Dermis blood vessel endothelial cell (primary cell): Measurements from ENCODE around the gene GRM4. TPM values are rescaled to one million over a fixed set of nuclear protein-coding genes. Genes with fewer than 3 reads are reported as not detected.
A peak's percentile ranks its signal among the peaks of the same experiment; 100 is the strongest.

ENCODE experiments used
- DNase-seq: peaks from one replicate; pipeline ENCODE4 v3.0.0; 2010
- total RNA-seq: library from RNA; depleted of rRNA; stranded (reverse); fragments of >200 nt; gene quantifications from 2 replicates; pipeline ENCODE4 v1.2.3, GENCODE V29; 2014

The GRM4 gene
- total RNA-seq, 1 donor from 2014 or later: not detected

DNA sequence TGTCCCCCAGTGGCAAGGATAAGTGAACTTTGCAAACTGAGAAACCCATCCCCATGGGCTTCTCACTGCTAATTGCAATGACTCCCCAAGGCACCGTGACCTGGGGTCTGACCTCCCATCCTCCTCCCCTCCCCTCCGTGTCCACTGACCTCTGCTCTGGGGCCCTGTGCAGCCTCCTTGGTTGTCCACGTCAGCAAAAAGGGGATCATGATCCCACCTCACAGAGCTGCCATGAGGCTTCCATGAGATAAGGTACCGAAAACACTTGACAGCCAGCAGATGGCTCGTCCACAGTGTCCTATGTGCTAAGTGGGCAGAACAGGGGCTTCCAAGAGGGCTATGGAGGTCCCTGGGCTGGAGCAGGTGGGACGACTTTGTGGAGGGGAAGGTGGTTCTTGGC lies 104.5 kb downstream of the GRM4 start:
- no peak for DNase-seq

DNA sequence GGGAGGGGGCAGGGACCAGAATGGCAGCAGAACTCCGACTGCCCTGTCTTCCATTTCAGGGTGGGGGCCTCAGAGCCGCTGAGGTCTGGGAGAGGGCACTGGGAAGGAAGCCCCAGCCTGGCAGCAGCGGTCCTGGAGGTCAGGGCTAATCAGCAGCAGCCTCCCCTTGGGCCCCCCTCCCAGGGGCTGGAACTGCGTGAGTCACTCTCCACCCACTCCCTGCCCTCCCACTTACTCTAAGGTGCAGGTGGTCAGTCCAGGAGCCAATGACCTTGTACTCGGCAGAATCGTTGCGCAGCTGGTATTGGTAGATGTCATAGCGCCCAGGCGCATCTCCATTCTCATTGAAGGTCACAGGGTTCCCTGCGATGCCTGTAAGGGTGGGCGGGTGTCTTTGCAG lies 105.9 kb downstream of the GRM4 start:
- no peak for DNase-seq

DNA sequence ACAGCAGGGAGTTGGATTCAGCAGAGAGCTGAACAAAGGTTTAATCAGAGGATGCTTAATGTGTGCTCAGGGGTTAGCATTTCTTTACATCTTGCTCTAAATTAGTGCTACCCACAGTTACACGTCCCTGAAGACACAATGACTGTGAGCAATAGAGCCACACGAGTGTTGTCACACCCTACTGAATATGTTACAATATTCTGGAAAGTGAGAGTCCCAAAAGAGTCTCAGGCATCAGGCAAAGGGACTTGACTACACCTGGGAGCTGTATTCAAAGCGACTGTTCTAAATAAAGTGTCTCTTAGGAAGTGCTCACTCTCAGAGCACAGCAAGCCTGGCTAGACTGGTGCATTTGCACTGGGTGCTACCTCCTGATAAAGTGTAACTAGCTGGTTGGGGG lies 108.7 kb downstream of the GRM4 start:
- no peak for DNase-seq

DNA sequence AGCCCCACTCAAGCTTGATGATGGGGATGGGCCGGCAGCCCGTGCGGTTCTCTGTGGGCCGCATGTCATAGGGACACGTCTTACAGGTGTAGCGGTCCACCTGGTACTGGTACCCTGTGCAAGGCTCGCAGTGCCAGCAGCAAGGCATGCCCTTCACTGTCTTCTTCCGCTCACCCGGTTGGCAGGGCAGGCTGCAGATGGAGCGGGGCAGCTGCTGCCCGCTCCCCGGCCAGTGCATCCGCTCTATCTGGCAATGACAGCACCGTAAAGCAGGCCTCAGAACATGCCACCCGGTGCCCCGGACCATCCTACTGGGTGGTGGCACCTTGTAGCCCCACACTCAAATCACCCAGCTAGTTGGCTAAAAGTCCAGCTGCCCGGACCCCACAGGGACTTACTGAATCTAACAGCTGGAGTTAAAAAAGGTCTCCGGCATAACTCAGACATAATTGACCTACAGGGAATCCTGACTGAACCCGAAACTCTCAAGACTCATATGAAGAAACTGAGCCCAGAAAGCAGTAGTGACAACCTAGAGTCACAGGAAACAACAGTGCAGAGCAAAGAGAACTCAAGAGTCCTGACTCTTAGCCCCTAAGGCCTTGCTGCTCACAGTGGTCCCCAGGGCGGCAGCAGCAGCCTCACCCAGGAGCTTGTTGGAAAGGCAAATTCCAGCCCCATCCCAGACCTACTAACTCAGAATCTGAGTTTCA lies 109.4 kb downstream of the GRM4 start:
- no peak for DNase-seq

DNA sequence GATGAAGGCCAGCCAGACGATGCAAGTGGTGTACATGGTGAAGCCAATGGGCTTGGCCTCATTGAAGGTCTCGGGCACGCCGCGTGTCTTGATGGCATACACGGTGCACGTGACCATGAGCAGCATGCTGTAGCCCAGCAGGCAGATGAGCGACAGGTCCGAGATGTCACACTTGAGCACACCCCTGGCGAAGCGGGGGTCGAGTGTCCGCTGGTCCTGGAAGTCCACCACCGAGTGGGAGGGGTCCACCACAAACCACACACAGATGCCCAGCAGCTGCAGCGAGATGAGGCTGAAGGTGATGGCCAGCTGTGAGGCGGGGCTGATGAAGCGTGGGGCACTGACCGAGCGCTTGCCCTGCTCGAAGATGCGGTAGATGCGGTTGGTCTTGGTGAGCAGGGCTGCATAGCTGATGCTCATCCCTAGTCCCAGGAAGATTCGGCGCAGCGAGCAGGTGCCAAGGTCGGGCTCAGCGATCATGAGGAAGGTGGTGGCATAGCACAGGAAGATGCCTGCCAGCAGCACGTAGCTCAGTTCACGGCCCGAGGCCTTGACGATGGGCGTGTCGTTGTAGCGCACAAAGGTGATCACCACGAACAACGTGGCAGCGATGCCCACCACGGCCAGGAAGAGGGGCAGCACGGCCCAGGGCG lies 110.1 kb downstream of the GRM4 start:
- DNase-seq: no peak

DNA sequence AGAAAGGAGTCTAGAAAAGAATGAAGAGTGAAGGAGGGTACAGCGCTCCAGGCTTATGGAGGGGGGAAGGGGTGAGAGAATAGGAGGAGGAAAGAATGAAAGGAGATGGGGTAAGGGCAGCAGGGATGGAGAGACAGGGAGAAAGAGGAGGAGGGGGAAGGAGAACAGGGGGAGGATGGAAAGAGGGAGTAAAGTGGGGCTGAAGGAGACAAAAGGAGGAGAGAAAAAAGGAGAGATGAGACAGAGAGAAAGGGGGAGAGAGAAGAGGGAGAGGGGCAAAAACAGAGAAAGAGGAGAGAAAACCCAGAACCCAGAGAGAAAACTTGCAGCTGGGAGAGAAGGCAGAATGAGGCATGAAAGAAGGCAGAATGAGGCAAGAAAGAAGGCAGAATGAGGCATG lies 110.7 kb downstream of the GRM4 start:
- DNase-seq: no peak

DNA sequence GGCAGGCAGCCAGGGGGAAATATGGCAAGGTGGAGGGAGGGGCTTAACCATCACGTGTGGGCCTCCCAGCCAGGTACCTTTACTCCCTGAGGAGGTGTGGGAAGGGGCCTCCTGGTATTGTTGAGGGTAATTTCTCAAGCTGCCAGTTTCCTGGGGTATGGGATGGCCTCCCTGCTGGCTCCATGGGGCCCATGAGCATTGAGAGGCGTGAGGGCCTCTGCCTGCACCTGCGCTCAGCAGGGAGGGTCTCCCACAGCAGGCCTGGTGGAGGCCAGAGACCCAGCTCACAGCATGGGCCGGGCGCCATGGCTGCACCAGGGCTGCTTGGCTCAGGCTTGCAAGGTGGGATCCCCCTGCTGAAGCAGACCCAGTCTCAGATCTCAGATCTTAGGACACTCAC lies 113.0 kb downstream of the GRM4 start:
- DNase-seq: no peak

DNA sequence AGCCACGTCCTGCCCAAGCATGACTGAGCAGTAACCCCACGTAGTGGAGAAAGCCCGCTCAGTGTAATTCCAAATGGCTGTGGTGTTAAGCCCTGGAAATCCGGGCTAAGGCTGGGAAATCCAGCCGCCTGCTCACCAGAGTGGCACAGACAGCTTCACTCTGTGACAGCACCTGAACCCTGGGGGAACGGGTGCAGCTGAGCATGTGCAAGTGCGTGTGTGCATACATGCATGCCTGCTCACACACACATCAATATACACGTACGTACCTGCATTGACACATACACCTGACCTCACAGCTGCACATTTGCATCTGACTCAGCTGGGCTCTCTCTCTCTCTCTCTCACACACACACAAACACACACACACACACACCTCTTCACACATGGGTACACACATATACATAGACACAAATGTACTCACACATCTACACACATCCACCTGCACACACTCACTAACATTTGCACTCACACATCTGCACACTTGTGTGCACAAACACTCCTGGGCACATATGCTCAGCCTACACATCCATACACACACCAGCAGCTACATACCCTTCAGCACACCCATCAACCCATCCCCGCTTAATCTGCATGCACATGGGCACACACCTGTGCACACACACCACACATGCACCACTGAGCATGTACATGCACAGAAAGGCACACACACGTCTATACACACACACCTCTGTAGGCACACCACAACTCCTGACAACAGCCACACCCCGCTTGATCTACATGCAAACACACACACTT lies 114.1 kb downstream of the GRM4 start:
- no peak for DNase-seq

DNA sequence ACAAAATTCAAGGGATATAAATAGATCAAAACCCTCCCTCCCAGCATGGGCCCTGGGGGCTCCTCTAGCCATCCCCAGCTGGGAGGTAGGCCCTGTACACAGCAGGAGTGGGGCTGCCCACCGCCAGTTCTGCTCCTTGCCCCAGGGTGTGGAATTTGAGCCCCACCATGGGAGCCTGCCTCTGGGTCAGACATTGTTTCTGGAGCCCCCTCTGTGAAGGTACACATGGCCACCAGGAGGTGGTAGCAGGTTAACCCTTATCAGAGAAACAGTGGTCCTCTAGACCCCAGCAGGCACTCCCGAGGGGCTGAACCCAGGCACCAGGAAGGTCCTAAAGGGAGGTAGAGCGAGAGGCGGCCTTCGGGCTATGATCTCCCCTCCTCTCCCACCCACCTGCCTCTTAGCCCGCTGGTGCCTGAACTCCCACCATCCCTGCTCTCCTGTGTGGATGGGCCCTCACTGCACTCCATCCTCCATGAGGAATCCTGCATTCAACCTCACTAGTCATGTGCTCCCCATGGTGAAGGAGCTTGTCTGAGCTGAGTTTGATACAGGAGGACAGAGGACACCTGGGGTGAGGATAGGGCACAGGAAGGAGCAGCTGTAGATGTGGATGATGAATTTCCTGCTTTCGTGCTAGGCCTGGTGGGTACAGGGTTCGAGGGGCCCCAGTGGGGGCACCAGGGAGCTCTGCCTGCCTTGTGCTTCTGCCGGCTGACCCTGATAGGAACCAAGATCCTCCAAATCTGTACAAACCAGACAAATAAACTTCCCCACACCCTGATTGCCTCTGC lies 114.9 kb downstream of the GRM4 start:
- DNase-seq: no peak

DNA sequence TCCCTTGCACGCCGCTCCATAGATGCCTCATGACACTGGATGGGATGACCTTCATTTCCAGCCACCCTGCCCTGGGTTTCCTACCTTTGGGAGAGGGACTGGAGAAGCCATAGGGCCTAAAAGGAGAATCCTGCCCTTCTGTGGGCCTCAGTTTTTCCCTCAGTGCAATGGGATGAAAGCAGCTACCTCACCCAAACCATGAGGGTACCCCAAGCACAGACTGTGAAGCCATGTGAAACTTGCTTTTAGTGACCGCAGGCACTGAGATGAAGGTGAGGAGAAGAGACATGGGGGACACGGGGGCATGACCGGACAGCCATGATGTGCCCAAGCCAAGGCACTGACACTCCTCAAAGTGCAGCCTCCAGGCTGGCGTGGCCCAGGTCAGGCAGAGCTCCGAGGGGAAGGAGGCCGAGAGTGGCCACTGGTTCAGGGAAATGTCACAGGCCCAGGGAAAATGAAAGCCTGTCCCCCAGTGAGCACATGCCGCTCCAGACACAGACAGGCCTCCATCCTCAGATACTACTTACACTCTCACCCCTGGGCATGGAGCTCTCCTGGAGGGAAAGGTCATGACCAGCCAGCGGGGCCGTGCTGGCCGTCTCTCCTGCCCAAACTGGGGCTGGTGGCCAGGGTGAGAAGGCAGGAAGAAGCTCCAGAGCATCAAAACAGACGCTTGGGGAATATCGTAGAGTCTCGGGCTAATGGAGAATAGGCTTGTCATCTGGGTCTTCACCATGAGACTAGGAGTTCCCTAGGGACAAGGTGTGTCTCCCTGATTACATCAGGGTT lies 116.2 kb downstream of the GRM4 start:
- no peak for DNase-seq

DNA sequence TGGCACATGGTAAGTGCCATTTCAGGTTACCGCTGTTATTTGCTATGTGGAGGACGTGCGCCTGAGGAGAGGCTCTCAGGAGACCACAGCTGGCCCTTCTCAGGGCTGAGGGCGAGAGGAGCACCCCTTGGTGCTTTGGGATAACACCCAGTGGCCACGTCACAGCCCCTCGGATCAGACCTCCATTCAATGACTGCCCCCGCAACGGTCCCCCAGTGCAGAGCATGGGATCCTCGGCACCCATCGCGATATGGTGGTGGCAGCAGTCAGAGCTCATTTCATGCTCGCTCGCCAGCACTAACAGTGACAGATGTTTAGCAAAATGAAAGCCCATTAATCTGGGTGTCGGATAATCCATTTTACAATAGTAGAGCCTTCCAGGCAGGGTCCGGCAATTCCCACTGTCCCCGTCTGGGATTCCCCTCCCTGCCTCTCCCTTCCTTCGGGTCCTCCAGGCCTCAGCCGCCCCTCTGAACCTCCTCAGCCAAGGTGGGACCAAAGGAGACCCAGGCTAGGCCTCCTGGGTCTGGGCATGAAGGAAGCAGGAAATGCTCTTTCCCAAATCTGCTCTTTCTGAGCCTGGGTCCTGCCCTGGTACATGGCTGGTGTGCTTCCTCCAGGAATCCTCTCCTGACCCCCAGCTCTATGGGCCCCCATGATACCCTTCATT lies 117.1 kb downstream of the GRM4 start:
- DNase-seq: no peak

DNA sequence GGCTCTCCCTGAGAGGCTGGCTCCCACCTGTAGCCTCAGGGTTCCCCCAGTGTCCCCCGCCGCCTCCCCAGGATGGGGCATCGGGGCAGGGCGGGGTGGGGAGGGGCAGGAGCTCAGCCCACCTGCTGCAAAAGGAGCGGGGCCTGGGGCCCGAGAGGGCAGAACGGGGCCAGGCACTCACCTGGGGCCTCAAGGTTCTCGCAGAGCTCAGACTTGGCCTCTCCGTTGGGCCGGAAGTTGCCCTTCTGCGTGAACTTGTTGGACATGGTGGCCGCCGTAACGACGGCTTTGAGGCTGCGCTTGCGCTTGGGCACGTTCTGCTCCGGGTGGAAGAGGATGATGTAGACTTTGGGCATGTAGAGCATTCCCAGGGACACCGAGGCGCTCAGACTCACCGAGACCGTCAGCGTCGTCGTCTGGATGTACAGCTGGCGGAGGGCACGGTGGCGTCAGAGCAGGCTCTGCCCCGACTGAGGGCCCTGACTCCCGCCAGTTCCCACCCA lies 117.9 kb downstream of the GRM4 start:
- no peak for DNase-seq

DNA sequence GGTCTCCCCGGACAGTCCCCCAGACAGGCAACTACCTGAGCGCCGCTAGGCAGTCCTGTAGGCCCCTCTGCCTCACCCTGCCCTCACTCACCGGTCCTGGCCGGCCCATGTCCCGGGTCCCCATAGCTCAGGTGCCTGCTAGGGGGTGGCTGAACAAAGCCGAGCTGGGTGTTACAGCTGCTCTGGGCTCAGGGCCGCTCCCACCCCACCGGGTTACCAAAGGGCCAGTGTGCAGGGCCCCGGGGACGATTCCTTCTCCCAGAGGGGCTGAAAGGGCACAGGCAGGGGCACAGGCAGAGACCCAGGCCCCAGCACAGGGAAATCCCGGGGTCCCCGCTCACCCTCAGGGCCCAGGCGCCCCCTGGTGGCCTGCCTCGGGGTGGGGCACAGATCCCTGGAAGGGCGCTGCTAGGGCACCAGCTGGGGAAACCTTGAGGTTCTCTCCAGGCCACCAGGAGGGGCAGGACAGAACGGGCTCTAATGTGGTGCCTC lies 118.4 kb downstream of the GRM4 start:
- peak; percentile 62 for DNase-seq

DNA sequence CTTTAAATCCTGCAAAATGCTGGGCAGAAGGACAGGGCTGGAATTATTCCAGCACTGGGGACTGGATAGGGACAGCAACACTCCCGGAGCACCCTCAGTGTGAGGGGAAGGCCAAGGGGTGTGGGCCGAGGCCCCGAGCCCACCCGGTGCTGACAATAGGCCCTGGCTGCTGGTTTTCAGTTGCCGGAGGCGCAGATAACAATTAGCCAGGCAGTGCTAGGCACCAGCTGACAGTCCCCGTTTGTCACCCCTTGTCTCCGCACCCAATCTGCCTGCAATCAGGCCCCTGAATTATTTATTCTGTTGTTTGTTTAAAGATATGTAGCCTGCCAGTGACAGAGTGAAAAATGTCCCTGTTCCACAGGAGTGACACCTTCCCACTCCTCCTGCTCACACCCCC lies 120.0 kb downstream of the GRM4 start:
- DNase-seq: no peak

DNA sequence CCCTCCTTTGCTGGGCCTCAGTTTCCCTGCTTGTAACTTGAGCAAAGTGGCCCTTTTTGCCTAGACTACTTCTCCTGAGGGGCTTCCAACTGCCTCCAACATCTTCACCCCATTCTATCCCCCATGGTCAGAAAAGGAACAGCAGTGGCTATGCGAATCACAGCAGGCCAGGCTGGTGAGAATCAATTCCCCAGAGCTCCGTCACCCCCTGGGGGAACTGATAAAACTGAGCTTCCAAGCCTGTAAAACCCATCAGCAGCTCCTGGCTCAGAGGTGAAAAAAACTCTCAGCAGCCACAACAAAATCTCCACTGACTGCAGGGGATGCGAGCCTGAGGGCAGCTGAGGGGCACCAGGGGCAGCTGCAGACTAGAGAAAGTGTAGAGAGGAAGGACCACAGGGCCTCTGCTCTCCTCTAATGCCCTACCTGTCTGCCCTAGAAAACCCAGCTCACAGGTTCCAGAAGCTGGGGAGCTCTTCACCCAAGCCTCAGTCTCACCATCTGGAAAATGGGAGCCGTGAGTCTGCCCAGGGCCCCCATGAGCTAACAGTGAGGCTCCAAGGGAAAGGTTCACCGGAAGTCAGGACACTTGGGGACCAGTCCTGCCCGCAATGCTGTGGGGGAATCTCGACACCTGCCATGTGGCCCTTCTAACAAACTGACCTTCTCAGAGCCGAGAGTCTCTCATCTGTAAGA lies 120.6 kb downstream of the GRM4 start:
- no peak for DNase-seq

DNA sequence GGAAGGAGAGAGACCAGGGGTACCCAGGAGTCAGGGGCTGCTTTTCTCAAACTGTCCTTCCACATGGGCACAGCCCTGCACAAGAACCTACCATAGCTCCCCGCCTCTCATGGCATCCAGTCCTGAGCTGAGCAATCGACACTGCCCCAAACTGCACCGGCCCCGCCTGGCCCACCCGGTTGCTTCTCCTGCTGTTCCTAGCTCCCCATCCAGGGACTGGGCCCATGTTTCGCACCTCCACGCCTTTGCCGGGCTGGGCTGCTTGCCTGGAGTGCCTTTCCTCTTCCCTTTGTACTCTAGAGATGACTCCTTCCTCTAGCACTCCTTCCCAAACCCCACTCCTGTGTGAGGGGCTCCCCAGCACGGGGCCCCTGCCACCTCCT lies 123.0 kb downstream of the GRM4 start:
- no peak for DNase-seq

DNA sequence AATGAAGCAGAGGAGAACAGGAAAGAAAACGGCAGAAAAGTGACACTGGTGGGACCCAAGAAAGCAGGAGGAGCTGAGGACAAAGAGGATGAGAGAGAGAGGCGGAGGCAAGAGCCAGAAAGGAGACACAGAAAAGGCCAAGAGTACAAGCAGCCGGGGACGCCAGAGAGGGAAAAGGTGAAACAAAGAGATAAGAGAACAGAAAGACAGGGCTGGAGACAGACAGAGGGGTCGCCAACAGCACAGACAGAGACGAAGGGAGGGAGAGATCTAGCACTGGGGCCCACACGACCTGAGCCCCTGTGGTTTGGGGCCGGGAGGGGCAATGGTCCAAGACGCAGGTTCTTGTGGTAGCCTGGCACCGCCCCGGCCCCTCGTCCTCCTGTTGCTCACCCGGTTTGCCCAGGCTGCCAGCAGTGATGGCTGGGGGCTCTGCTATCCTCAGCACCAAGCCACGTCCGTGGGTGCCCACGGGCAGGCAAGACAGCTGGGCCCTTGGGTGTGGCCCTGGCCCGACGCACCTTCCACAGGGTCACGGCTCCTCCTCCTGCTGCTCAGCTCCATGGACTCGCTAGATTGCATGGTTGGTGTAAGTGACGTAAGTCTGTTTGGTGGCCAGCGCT lies 123.5 kb downstream of the GRM4 start:
- no peak for DNase-seq

DNA sequence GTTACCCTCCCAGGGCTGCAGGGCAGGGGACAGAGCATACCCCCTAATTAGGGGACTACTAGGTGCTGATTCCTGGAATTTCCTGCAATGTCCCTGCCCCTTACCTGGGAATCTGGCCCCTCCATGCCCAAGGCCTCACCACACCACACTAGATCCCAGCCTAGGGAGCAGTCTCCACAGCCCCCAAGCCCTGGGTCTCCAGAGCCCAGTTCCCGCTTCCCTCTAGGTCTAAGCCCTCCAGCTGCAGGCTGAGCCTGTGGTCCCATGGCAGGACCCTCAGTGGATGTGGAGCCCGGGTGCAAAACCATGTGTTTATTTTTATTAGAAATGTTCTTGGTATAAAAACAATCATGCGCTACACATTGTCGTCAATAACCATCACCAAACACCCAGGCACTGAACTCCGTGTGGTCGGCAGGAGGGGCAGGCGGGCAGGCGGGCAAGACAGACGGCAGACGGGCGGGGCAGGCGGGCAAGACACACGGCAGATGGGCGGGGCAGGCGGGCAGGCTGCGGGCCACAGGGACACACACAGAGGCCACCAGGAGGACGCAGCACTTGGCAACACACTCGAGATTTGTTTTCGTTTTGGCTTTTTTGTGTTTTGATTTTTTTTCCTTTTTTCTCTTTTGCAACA lies 124.2 kb downstream of the GRM4 start:
- DNase-seq: no peak

DNA sequence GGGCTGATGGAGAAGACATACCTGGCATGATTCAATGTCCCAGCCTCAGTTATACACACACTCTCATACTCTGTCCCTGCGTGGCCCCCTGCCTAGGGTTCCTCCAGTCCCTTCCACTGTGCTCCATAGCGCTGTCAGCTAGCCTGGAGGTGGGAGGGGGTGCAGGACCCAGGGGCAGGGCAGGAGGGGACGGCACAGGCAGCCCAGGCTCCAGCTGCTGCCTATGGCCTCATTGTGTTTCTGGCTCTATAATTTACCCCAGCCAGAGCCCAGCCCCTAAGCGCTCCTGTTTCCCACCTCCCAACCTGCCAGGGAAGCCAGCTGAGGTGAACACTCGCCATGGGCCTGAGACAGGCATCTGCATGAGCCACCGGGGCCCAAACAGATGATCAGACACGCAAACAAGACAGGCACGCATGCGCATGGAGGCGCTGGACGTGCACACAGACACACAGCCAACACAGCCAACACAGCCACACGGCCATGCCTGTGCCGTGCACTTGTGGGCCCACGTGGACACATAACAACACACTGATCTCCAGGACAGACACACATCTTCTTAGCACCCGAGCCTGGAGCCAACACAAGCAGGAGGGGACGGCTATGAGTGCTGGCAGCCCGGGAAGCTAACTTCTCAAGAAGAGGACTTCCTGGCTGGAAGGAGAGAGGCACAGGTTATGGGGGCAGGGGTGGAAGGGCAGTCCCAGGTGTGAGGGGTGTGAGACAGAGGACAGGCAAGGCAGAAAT lies 124.9 kb downstream of the GRM4 start:
- no peak for DNase-seq
